Esophagus squamous epithelium (tissue), 5 donors: ENCODE measurements around the gene IDH1. TPM values are rescaled to one million over a fixed set of nuclear protein-coding genes. Genes with fewer than 3 reads are reported as not detected.

Experiments used
- DNase-seq: peaks from one replicate; lab custom pipeline; 2025; lab: John Stamatoyannopoulos, UW
- H3K27ac ChIP-seq, 4 donors: fragments of 200-600 bp; sonication (generic); one replicate each; pipeline ENCODE4 v1.5.1; 2016 to 2019; ENCODE audit warnings: mild to moderate bottlenecking in 1 of 4
- H3K27me3 ChIP-seq, 4 donors: fragments of 200-600 bp; sonication (generic); 1 replicate in 3 of 4; 2 replicates in 1 of 4; pipeline versions ENCODE4 v1.5.1 to v1.6.0; 2017 to 2021; ENCODE audit warnings: antibody characterized with exemption in 1 of 4
- H3K36me3 ChIP-seq, 3 donors: fragments of 200-600 bp; sonication (generic); one replicate each; pipeline ENCODE4 v1.5.1; 2016 to 2019
- H3K4me1 ChIP-seq, 3 donors: fragments of 200-600 bp; sonication (generic); one replicate each; pipeline ENCODE4 v1.5.1; 2017 to 2019
- H3K4me3 ChIP-seq, 4 donors: fragments of 200-600 bp; sonication (generic); 1 replicate in 3 of 4; 2 replicates in 1 of 4; pipeline ENCODE4 v1.5.1; 2016 to 2019; ENCODE audit warnings: mild to moderate bottlenecking in 2 of 4, moderate library complexity in 1 of 4
- H3K9me3 ChIP-seq, 3 donors: fragments of 200-600 bp; sonication (generic); one replicate each; pipeline ENCODE4 v1.5.1; 2016 to 2019
- POLR2A ChIP-seq, 4 donors: fragments of 450-650 bp; IDR thresholded peaks; one replicate each; pipeline ENCODE4 v1.6.1; 2017; ENCODE audit warnings: antibody characterized with exemption in 4 of 4, mild to moderate bottlenecking in 4 of 4, moderate library complexity in 3 of 4
- WGBS, 2 donors: methylation state at CpG; one replicate each; pipeline ENCODE4 v1.1.5; 2018; 5-methylcytosine and 5-hydroxymethylcytosine counted together
- intact Hi-C: fragments of 100-400 bp; cut with DNase I; formaldehyde crosslinking; loops from one replicate; pipeline ENCODE4 v1.15.0; 2022
- total RNA-seq, 4 donors: library from RNA; depleted of rRNA; stranded (reverse); fragments of >200 nt; gene quantifications; one replicate each; pipeline ENCODE4 v1.1.0, GENCODE V29; 2016
- TF ChIP-seq, protein P1 (sequence below), 6 experiments: fragments of 450-650 bp in 4 of 6; fragments of 200-600 bp in 2 of 6; sonication (generic) in 2 of 6; IDR thresholded peaks; one replicate each; pipeline ENCODE4 v1.5.1; 2016 to 2019; ENCODE audit warnings: antibody characterized with exemption in 6 of 6, mild to moderate bottlenecking in 4 of 6, moderate library complexity in 4 of 6
- donor health status: DM: yes; HTN: yes; CAD: no.

The IDH1 gene
- total RNA-seq = 100 to 1,000 TPM; 108 to 223 (median 142) TPM

DNA sequence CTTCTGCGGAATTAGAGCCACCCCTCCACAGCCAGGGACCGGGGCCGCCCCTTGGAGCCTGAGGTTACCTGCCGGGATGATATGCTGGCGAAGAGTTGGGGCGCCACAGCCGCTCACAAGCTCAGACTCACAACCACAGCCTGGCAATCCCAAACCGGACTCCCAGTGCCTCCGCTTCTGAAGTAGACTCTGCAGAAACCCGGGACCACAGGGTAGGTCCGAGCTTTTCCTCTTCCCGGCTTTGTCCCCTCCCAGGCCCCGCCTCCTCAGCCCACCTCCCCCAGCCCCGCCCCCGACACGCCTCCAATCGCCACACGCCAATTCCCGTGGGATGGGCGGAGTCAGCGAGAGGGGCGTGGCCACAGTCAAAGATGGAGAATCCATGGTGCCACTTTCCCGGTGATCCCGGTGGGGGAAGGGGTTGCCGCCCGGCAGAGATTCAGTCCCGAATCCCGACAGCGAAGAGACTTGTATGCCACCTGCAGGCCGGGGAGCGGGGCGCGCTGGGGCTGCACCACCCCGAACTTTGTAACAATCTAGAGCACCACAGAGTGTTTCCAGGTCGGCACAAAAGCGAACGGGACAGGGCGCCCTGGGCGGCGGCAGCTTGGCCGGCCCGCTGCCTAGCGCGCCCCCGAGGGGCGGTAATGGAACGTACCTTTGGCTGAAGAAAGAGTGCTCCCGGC lies at the start of gene IDH1:
TSS of gene IDH1 (minus strand) at position 201 of the 686 bp plus-strand sequence. CDS start 3,520 bp downstream, outside the sequence.
- H3K36me3 ChIP-seq = peaks cover 0 to 34% (median 0%) of the 10 kb centered on the region in 3 donors
- peak within 1 kb of the TSS; percentile 76 to 88 (median 84) for H3K4me3 ChIP-seq
- peak; percentile 59 for DNase-seq
- peak in 1 of 4 donors; percentile 51 for TF ChIP-seq POLR2A (IDR thresholded peaks at IDR 0.05)
- TF ChIP-seq, protein P1, sequence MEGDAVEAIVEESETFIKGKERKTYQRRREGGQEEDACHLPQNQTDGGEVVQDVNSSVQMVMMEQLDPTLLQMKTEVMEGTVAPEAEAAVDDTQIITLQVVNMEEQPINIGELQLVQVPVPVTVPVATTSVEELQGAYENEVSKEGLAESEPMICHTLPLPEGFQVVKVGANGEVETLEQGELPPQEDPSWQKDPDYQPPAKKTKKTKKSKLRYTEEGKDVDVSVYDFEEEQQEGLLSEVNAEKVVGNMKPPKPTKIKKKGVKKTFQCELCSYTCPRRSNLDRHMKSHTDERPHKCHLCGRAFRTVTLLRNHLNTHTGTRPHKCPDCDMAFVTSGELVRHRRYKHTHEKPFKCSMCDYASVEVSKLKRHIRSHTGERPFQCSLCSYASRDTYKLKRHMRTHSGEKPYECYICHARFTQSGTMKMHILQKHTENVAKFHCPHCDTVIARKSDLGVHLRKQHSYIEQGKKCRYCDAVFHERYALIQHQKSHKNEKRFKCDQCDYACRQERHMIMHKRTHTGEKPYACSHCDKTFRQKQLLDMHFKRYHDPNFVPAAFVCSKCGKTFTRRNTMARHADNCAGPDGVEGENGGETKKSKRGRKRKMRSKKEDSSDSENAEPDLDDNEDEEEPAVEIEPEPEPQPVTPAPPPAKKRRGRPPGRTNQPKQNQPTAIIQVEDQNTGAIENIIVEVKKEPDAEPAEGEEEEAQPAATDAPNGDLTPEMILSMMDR (IDR thresholded peaks at IDR 0.05) = peak in 5 of 6 experiments; percentile 29 to 52 (median 49)
- intact Hi-C loops = no loop called here
- 0% methylated on average over 2 to 5 of the region's 48 CpGs for WGBS, 2 donors
- peak within 1 kb of the TSS; percentile 71 to 92 (median 86) for H3K27ac ChIP-seq
- H3K4me1 ChIP-seq = peaks cover 5 to 61% (median 17%) of the 10 kb centered on the region in 3 donors
- H3K27me3 ChIP-seq = no peaks in the 10 kb centered on the region
- no peaks in the 10 kb centered on the region for H3K9me3 ChIP-seq

DNA sequence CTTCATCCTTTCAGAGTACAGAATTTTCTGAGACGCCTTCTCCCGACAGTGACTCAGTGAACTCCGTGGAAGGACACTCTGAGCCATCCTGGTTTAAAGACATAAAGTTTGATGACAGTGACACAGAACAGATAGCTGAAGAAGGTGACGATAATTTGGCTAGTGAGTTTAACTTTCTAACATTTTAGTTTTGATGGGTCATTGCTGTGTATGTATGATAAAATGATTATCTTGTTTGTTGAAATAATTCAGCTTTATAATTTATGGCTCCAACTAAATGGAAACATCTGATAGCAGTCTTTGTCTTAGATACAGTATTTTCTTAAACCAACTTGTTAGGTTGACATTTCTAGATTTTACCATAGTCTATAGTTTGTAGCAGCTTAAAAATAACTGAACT lies 49.3 kb upstream of the IDH1 start:
- H3K27me3 ChIP-seq = no peaks in the 10 kb centered on the region
- H3K27ac ChIP-seq = no peak overlapping the region
- peaks cover 5 to 88% (median 10%) of the 10 kb centered on the region in 3 donors for H3K36me3 ChIP-seq
- H3K4me1 ChIP-seq = peaks cover 0 to 28% (median 0%) of the 10 kb centered on the region in 3 donors
- no peaks in the 10 kb centered on the region for H3K9me3 ChIP-seq
- 88 to 94% methylated on average over 4 of the region's 4 CpGs for WGBS, 2 donors
- intact Hi-C loops = no loop called here
- TF ChIP-seq POLR2A (IDR thresholded peaks at IDR 0.05) = no peak
- TF ChIP-seq, protein P1 (IDR thresholded peaks at IDR 0.05) = no peak
- no peak overlapping the region for H3K4me3 ChIP-seq
- no peak for DNase-seq

- peak overlapping the region; percentile 2 to 38 (median 22) for H3K27ac ChIP-seq
- H3K27me3 ChIP-seq = no peaks in the 10 kb centered on the region
- no peak for DNase-seq
- H3K4me3 ChIP-seq = no peak overlapping the region
- H3K9me3 ChIP-seq = no peaks in the 10 kb centered on the region
- H3K4me1 ChIP-seq = peaks cover 0 to 35% (median 0%) of the 10 kb centered on the region in 3 donors
- TF ChIP-seq, protein P1 (IDR thresholded peaks at IDR 0.05) = no peak
- no peak for TF ChIP-seq POLR2A (IDR thresholded peaks at IDR 0.05)
- WGBS, 2 donors = 43 to 61% methylated on average over 5 of the region's 5 CpGs
- H3K36me3 ChIP-seq = peaks cover 5 to 90% (median 15%) of the 10 kb centered on the region in 3 donors
- intact Hi-C loops = no loop called here
These were observed 46.2 kb upstream of the IDH1 start for GRCh38 chr2:208300847-208301618.

- 84 to 87% methylated on average over 1 of the region's 1 CpG for WGBS, 2 donors
- Histone ChIP-seq H3K36me3 (peaks cover 0 to 90% (median 8%) of the 10 kb centered on the region in 3 donors), H3K27ac (no peak overlapping the region), H3K4me3 (no peak overlapping the region), H3K9me3 (no peaks in the 10 kb centered on the region), H3K4me1 (peaks cover 0 to 45% (median 0%) of the 10 kb centered on the region in 3 donors), H3K27me3 (no peaks in the 10 kb centered on the region)
- TF ChIP-seq, protein P1 (IDR thresholded peaks at IDR 0.05) = no peak
- no peak for TF ChIP-seq POLR2A (IDR thresholded peaks at IDR 0.05)
- DNase-seq = no peak
- intact Hi-C loops = no loop called here
These were observed 43.1 kb upstream of the IDH1 start for GRCh38 chr2:208297961-208298360.

GRCh38 chr2:208296610-208297009 lies 41.7 kb upstream of the IDH1 start:
- no peak for TF ChIP-seq POLR2A (IDR thresholded peaks at IDR 0.05)
- TF ChIP-seq, protein P1 (IDR thresholded peaks at IDR 0.05) = no peak
- no peak overlapping the region for H3K4me3 ChIP-seq
- peaks cover 0 to 39% (median 0%) of the 10 kb centered on the region in 3 donors for H3K4me1 ChIP-seq
- intact Hi-C loops = no loop called here
- 95 to 100% methylated on average over 2 of the region's 2 CpGs for WGBS, 2 donors
- H3K36me3 ChIP-seq = peaks cover 0 to 84% (median 8%) of the 10 kb centered on the region in 3 donors
- no peak overlapping the region for H3K27ac ChIP-seq
- H3K27me3 ChIP-seq = no peaks in the 10 kb centered on the region
- no peaks in the 10 kb centered on the region for H3K9me3 ChIP-seq
- no peak for DNase-seq
